GM23248 (cell line): ENCODE data around the gene KLC1. TPM values are rescaled to one million over a fixed set of nuclear protein-coding genes. Genes with fewer than 3 reads are reported as not detected.

ENCODE experiments used
- DNase-seq: peaks from one replicate; pipeline ENCODE4 v3.0.0-alpha.2; 2015
- H2AFZ ChIP-seq: fragments of 200-600 bp; sonication (generic); 2 replicates; pipeline ENCODE4 v1.6.1; 2016; ENCODE audit warnings: antibody characterized with exemption
- H3F3A ChIP-seq: fragments of 200-600 bp; sonication (generic); 2 replicates; pipeline ENCODE4 v1.6.1; 2016; ENCODE audit warnings: mild to moderate bottlenecking, antibody characterized with exemption, mixed run types; ENCODE audit not compliant: insufficient read depth
- H3K27ac ChIP-seq: fragments of 200-600 bp; sonication (generic); 2 replicates; pipeline ENCODE4 v1.5.1; 2016; ENCODE audit warnings: mild to moderate bottlenecking
- H3K27me3 ChIP-seq: fragments of 200-600 bp; sonication (generic); replicated peaks from 2 replicates; pipeline ENCODE4 v1.6.1; 2016; ENCODE audit warnings: mild to moderate bottlenecking; ENCODE audit not compliant: insufficient read depth
- H3K36me3 ChIP-seq: fragments of 200-600 bp; sonication (generic); 2 replicates; pipeline ENCODE4 v1.6.1; 2016; ENCODE audit warnings: low read depth, mild to moderate bottlenecking
- H3K4me1 ChIP-seq: fragments of 200-600 bp; sonication (generic); 2 replicates; pipeline ENCODE4 v1.6.1; 2016; ENCODE audit warnings: mild to moderate bottlenecking; ENCODE audit not compliant: insufficient read depth
- H3K4me2 ChIP-seq: fragments of 200-600 bp; sonication (generic); one replicate; pipeline ENCODE4 v1.6.1; 2016; ENCODE audit warnings: mild to moderate bottlenecking; ENCODE audit not compliant: unreplicated experiment
- H3K4me3 ChIP-seq: fragments of 200-600 bp; sonication (generic); 2 replicates; pipeline ENCODE4 v1.5.1; 2016; ENCODE audit warnings: mild to moderate bottlenecking
- H3K79me2 ChIP-seq: fragments of 200-600 bp; sonication (generic); 2 replicates; pipeline ENCODE4 v1.6.1; 2016; ENCODE audit warnings: mild to moderate bottlenecking; ENCODE audit not compliant: insufficient read depth
- H3K9ac ChIP-seq: fragments of 200-600 bp; sonication (generic); 2 replicates; pipeline ENCODE4 v1.6.1; 2016; ENCODE audit warnings: mild to moderate bottlenecking
- H3K9me2 ChIP-seq: fragments of 200-600 bp; sonication (generic); 2 replicates; pipeline ENCODE4 v1.6.1; 2016; ENCODE audit warnings: mixed run types, mild to moderate bottlenecking, moderate library complexity; ENCODE audit not compliant: insufficient read depth
- H3K9me3 ChIP-seq: fragments of 200-600 bp; sonication (generic); one replicate; pipeline ENCODE4 v1.6.1; 2017; ENCODE audit warnings: low read depth
- H4K20me1 ChIP-seq: fragments of 200-600 bp; sonication (generic); 2 replicates; pipeline ENCODE4 v1.6.0; 2016; ENCODE audit not compliant: insufficient read depth
- EZH2 ChIP-seq: fragments of 200-600 bp; sonication (generic); IDR thresholded peaks from 2 replicates; pipeline ENCODE4 v1.6.1; 2018; ENCODE audit warnings: antibody characterized with exemption, mild to moderate bottlenecking; ENCODE audit not compliant: insufficient read depth, poor library complexity, severe bottlenecking
- EZH2phosphoT487 ChIP-seq: fragments of 200-600 bp; sonication (generic); IDR thresholded peaks from 2 replicates; pipeline ENCODE4 v1.6.1; 2018; ENCODE audit warnings: antibody characterized with exemption, moderate library complexity, mild to moderate bottlenecking, low read depth; ENCODE audit not compliant: insufficient read depth
- whole genome bisulfite sequencing, 2 experiments: methylation state at CpG; one replicate each; pipeline ENCODE4 v1.1.6; 2015 to 2017; ENCODE audit warnings: low lambda C conversion rate in 2 of 2, low coverage in 1 of 2; ENCODE audit errors: missing lambda C conversion rate in 2 of 2; 5-methylcytosine and 5-hydroxymethylcytosine counted together
- in situ Hi-C: fragments of 300-500 bp; cut with MboI; formaldehyde crosslinking; loops from 2 replicates; pipeline ENCODE4 v1.15.0; 2020
- polyA plus RNA-seq: library from polyadenylated mRNA; unstranded; fragments of >200 nt; fragmentation: Nextera tagmentation; extraction: Ambion mirVana; gene quantifications from 2 replicates; pipeline ENCODE4 v1.2.1, GENCODE V29; 2016
- total RNA-seq: library from RNA; depleted of rRNA; stranded (reverse); fragments of >200 nt; shearing (Covaris generic); gene quantifications from 2 replicates; pipeline ENCODE4 v1.2.3, GENCODE V29; 2014

The KLC1 gene
- total and polyA plus RNA-seq, 2 experiments from 2014 or later: 184 to 410 TPM

DNA sequence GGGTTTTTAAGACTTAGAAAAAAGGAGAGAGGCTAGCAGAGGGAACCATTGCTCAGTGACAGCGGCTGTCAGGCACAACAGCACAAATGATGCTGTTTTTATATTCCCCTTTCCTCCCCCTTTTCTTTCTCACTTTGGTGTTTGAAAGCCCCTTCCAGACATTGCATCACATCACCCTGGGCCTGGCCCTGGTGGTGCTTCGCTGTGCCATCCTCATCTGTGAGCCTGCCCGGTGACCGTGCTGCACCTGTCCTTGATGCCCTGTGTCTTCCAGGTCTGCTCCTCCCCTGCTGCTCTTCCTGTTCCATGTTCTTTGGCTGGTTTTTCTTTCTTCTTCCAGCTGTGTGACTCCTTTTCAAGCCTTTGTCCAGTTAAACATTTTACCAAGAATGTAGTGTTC lies 24.8 kb downstream of the KLC1 start:
- Histone ChIP-seq H3K9ac (peak overlapping the region; percentile 40), H4K20me1 (peaks cover 25% of the 10 kb centered on the region; the same call in 1 of the 2 replicates), H2AFZ (no peak overlapping the region), H3K79me2 (peaks cover 98% of the 10 kb centered on the region), H3K4me2 (peak overlapping the region; percentile 43), H3K4me3 (0 out of 2 replicates have a peak overlapping the region, but pooled peaks have one; percentile 5), H3K27ac (peak overlapping the region; percentile 88), H3F3A (peaks cover 55% of the 10 kb centered on the region), H3K9me3 (no peaks in the 10 kb centered on the region), H3K27me3 (no peaks in the 10 kb centered on the region), H3K4me1 (peaks cover 60% of the 10 kb centered on the region), H3K36me3 (peaks cover 38% of the 10 kb centered on the region), H3K9me2 (no peaks in the 10 kb centered on the region)
- 10 to 17% methylated on average over 4 of the region's 4 CpGs for WGBS, 2 experiments
- peak; percentile 34 for DNase-seq
- TF ChIP-seq EZH2 (no peak), EZH2phosphoT487 (no peak)
- in situ Hi-C loops: no loop called here

DNA sequence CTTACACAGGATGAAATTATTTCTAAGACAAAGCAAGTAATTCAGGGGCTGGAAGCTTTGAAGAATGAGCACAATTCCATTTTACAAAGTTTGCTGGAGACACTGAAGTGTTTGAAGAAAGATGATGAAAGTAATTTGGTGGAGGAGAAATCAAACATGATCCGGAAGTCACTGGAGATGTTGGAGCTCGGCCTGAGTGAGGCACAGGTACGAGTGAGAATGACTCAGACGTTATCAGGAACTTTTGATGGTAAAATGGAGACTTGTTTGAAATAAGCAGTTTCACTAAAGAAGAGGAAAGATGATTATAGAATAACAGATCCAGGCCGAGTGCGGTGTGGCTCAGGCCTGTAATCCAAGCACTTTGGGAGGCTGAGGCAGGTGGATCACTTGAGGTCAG lies 25.6 kb downstream of the KLC1 start:
- peak overlapping the region; percentile 88 for H3K27ac ChIP-seq

DNA sequence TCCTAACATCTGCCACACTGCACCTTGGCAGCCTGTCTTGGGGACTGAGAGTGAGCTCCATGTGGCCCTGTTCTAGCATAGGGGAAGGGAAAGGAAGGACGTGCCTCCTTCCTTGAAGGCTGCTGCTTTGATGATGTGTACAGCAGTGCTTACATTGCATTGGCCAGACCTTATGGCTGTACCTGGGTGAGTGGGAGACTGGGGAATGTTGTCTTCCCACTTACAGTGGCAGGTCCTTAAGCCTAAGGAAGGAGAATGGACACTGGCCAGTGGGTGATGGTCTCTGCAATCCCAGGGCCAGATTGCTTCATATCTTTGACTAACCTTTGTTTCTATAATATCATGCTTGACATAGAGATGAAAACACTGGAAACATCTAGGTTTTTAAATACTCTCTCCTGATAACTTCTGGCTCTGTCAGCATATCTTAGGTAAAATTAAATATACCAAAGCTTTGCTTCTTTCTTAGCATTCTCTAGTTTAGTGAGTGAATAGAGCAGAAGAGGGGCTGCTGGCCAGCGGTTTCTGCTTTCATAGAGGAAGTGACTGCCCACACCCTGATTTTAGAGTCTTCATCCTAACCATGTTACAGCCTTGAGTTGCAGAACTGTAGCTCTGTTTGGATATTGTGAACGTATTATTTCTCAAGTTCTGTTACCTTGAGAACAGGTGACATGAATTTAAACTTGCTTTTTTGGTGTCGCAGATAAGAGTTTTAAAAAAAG lies 27.2 kb downstream of the KLC1 start:
- peak; percentile 29 for DNase-seq
- H3K36me3 ChIP-seq: peaks cover 55% of the 10 kb centered on the region

More for the DNA sequence above, 25.6 kb downstream of the KLC1 start:
- Histone ChIP-seq H3K9me3 (no peaks in the 10 kb centered on the region), H3K4me1 (peaks cover 60% of the 10 kb centered on the region), H3K36me3 (peaks cover 46% of the 10 kb centered on the region), H2AFZ (no peak overlapping the region), H3F3A (peaks cover 60% of the 10 kb centered on the region), H3K4me3 (no peak overlapping the region), H3K27me3 (no peaks in the 10 kb centered on the region), H3K9ac (peak overlapping the region; percentile 40; the same call in 1 of the 2 replicates), H3K9me2 (no peaks in the 10 kb centered on the region), H4K20me1 (peaks cover 25% of the 10 kb centered on the region; the same call in 1 of the 2 replicates), H3K79me2 (peaks cover 98% of the 10 kb centered on the region), H3K4me2 (peak overlapping the region; percentile 43)
- no peak for DNase-seq
- in situ Hi-C loops: no loop called here
- TF ChIP-seq EZH2 (no peak), EZH2phosphoT487 (no peak)
- 59 to 66% methylated on average over 6 of the region's 6 CpGs for WGBS, 2 experiments

GRCh38 chr14:103656756-103657133 lies 27.7 kb downstream of the KLC1 start:
- Histone ChIP-seq H3K36me3 (peaks cover 61% of the 10 kb centered on the region), H3K4me2 (peak overlapping the region; percentile 65), H3K4me3 (0 out of 2 replicates have a peak overlapping the region, but pooled peaks have one; percentile 34), H3K27me3 (no peaks in the 10 kb centered on the region), H2AFZ (no peak overlapping the region), H3K79me2 (peaks cover 98% of the 10 kb centered on the region), H4K20me1 (peaks cover 20% of the 10 kb centered on the region; the same call in 1 of the 2 replicates), H3K4me1 (peaks cover 60% of the 10 kb centered on the region), H3K9me3 (no peaks in the 10 kb centered on the region), H3K9me2 (no peaks in the 10 kb centered on the region), H3K9ac (peak overlapping the region; percentile 66), H3F3A (peaks cover 70% of the 10 kb centered on the region), H3K27ac (peak overlapping the region; percentile 88)
- peak; percentile 38 for DNase-seq
- in situ Hi-C loops: no loop called here
- TF ChIP-seq EZH2phosphoT487 (no peak), EZH2 (no peak)
- 77 to 89% methylated on average over 1 of the region's 1 CpG for WGBS, 2 experiments

More for the DNA sequence above, 27.2 kb downstream of the KLC1 start:
- peak overlapping the region; percentile 66; the same call in 1 of the 2 replicates for H3K9ac ChIP-seq
- H3K27me3 ChIP-seq: no peaks in the 10 kb centered on the region
- H3K4me1 ChIP-seq: peaks cover 60% of the 10 kb centered on the region
- H3K27ac ChIP-seq: peak overlapping the region; percentile 88
- in situ Hi-C loops: no loop called here
- no peaks in the 10 kb centered on the region for H3K9me3 ChIP-seq
- H3K79me2 ChIP-seq: peaks cover 98% of the 10 kb centered on the region
- no peaks in the 10 kb centered on the region for H3K9me2 ChIP-seq
- H4K20me1 ChIP-seq: peaks cover 25% of the 10 kb centered on the region; the same call in 1 of the 2 replicates
- H3K4me3 ChIP-seq: no peak overlapping the region
- no peak overlapping the region for H2AFZ ChIP-seq
- TF ChIP-seq EZH2 (no peak), EZH2phosphoT487 (no peak)
- peak overlapping the region; percentile 65 for H3K4me2 ChIP-seq
- 79 to 85% methylated on average over 4 of the region's 4 CpGs for WGBS, 2 experiments
- peaks cover 69% of the 10 kb centered on the region for H3F3A ChIP-seq
